ENCODE results near the gene HIPK3. TPM values are rescaled to one million over a fixed set of nuclear protein-coding genes. Genes with fewer than 3 reads are reported as not detected.

Gene HIPK3
- total RNA-seq, 1 donor from 2014 or later, result 35.4 TPM

GRCh38 chr11:33388793-33389525, 131.8 kb downstream of the HIPK3 start:
- Mint-ChIP-seq H3K27ac (no peak overlapping the region), H3K4me1 (no peaks in the 10 kb centered on the region), H3K4me3 (no peak overlapping the region), H3K27me3 (peaks cover 3% of the 10 kb centered on the region), H3K9me3 (no peaks in the 10 kb centered on the region), H3K36me3 (ENCODE audit: low read depth) (no peaks in the 10 kb centered on the region)
- DNase-seq, result no peak
- intact Hi-C loops (cut with micrococcal nuclease), result no loop called here

GRCh38 chr11:33389635-33390034, 132.5 kb downstream of the HIPK3 start:
- Mint-ChIP-seq H3K9me3 (no peaks in the 10 kb centered on the region), H3K4me3 (no peak overlapping the region), H3K4me1 (no peaks in the 10 kb centered on the region), H3K36me3 (ENCODE audit: low read depth) (no peaks in the 10 kb centered on the region), H3K27me3 (peaks cover under 1% of the 10 kb centered on the region), H3K27ac (no peak overlapping the region)
- no peak for DNase-seq
- intact Hi-C loops (cut with micrococcal nuclease), result no loop called here

DNA sequence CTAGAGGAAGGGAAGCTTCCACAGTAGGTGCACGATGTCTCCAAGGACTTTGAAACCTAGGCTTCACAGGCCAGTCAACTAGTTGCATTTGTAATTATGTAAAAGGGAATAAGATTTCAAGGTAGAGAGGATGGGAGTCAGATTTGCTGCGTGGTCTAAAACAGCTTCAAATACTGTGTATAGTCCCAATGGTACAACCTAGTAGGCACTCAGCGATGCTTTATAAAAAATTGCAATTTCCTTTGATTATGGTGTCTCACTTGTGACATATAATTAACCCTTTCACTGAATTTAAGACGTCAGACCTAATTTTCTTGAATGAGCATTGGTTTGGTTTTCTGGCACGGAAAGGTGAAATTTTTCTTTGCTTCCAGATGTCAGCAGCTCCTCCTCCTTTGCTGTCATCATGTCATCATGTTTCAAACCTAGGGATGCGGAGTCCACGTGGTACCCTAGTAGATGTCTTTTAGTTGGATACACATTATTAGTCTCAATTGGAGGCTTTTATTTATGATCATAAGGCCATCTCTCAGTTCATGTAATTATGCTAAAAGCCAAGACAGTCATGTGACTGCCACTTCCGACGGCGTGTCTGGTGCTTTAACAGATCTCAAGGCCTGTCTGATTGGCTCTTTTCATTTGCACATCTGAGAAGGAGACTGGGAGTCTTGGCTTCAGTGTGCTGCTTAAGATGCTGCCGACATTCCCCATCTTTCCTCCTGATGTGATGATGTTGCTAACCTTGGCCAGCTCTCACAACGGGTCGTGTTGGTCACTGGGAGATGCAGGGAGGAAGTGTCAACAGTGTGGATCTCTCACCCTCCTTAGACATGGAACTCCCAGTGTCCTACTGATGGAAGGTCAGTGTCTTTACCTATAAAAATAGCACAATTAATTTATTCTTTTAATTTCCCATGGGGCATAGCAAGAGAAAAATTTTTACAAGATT, 134.0 kb downstream of the HIPK3 start:
- intact Hi-C loops (cut with micrococcal nuclease), result no loop called here
- Mint-ChIP-seq H3K27me3 (peaks cover 3% of the 10 kb centered on the region), H3K27ac (no peak overlapping the region), H3K4me1 (no peaks in the 10 kb centered on the region), H3K4me3 (no peak overlapping the region), H3K36me3 (ENCODE audit: low read depth) (no peaks in the 10 kb centered on the region), H3K9me3 (no peaks in the 10 kb centered on the region)
- DNase-seq, result no peak

GRCh38 chr11:33391893-33392251, 134.7 kb downstream of the HIPK3 start:
- peaks cover 3% of the 10 kb centered on the region for H3K27me3 Mint-ChIP-seq
- DNase-seq, result no peak
- H3K36me3 Mint-ChIP-seq (ENCODE audit: low read depth), result no peaks in the 10 kb centered on the region
- no peaks in the 10 kb centered on the region for H3K9me3 Mint-ChIP-seq
- intact Hi-C loops (cut with micrococcal nuclease), result no loop called here
- no peaks in the 10 kb centered on the region for H3K4me1 Mint-ChIP-seq
- no peak overlapping the region for H3K4me3 Mint-ChIP-seq
- no peak overlapping the region for H3K27ac Mint-ChIP-seq

GRCh38 chr11:33394431-33395109, 137.4 kb downstream of the HIPK3 start:
- no peak overlapping the region for H3K27ac Mint-ChIP-seq
- H3K4me1 Mint-ChIP-seq, result no peaks in the 10 kb centered on the region
- H3K36me3 Mint-ChIP-seq (ENCODE audit: low read depth), result no peaks in the 10 kb centered on the region
- DNase-seq, result no peak
- H3K4me3 Mint-ChIP-seq, result no peak overlapping the region
- intact Hi-C loops (cut with micrococcal nuclease), result no loop called here
- H3K9me3 Mint-ChIP-seq, result no peaks in the 10 kb centered on the region
- H3K27me3 Mint-ChIP-seq, result peaks cover 3% of the 10 kb centered on the region

DNA sequence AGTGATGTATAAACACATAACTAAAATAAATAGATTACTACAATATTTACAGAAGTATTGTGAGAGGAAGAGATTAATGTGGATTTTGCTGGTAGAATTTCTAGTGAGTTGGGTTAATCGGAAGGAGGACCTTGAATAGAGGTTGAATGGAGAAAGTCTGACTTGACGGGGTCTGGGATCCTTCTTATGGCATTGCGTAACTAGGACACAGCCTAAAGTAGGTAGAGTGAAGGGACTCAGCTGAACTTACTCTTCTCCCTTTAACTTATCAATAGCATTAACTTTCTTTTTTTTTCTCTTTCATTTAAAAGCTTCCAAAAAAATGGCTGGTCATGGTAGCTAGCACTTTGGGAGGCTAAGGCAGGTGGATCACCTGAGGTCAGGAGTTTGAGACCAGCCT, 139.2 kb downstream of the HIPK3 start:
- Mint-ChIP-seq H3K36me3 (ENCODE audit: low read depth) (no peaks in the 10 kb centered on the region), H3K9me3 (no peaks in the 10 kb centered on the region), H3K27me3 (peaks cover 3% of the 10 kb centered on the region), H3K4me3 (no peak overlapping the region), H3K4me1 (no peaks in the 10 kb centered on the region), H3K27ac (no peak overlapping the region)
- intact Hi-C loops (cut with micrococcal nuclease), result no loop called here
- DNase-seq, result no peak

GRCh38 chr11:33399421-33399820, 142.2 kb downstream of the HIPK3 start:
- Mint-ChIP-seq H3K4me3 (no peak overlapping the region), H3K9me3 (no peaks in the 10 kb centered on the region), H3K27ac (no peak overlapping the region), H3K27me3 (peaks cover 3% of the 10 kb centered on the region), H3K4me1 (no peaks in the 10 kb centered on the region), H3K36me3 (ENCODE audit: low read depth) (no peaks in the 10 kb centered on the region)
- DNase-seq, result no peak
- intact Hi-C loops (cut with micrococcal nuclease), result no loop called here

- Mint-ChIP-seq H3K9me3 (no peaks in the 10 kb centered on the region), H3K4me3 (no peak overlapping the region), H3K27me3 (no peaks in the 10 kb centered on the region), H3K36me3 (ENCODE audit: low read depth) (no peaks in the 10 kb centered on the region), H3K4me1 (no peaks in the 10 kb centered on the region), H3K27ac (no peak overlapping the region)
- DNase-seq, result no peak
- intact Hi-C loops (cut with micrococcal nuclease), result no loop called here
Measured at GRCh38 chr11:33402066-33402465, 144.9 kb downstream of the HIPK3 start.

GRCh38 chr11:33403344-33403743, 146.2 kb downstream of the HIPK3 start:
- Mint-ChIP-seq H3K9me3 (no peaks in the 10 kb centered on the region), H3K36me3 (ENCODE audit: low read depth) (no peaks in the 10 kb centered on the region), H3K4me1 (no peaks in the 10 kb centered on the region), H3K27me3 (no peaks in the 10 kb centered on the region), H3K4me3 (no peak overlapping the region), H3K27ac (no peak overlapping the region)
- intact Hi-C loops (cut with micrococcal nuclease), result no loop called here
- DNase-seq, result no peak

- DNase-seq, result no peak
- no peaks in the 10 kb centered on the region for H3K4me1 Mint-ChIP-seq
- no peak overlapping the region for H3K4me3 Mint-ChIP-seq
- H3K36me3 Mint-ChIP-seq (ENCODE audit: low read depth), result no peaks in the 10 kb centered on the region
- no peaks in the 10 kb centered on the region for H3K9me3 Mint-ChIP-seq
- intact Hi-C loops (cut with micrococcal nuclease), result no loop called here
- H3K27ac Mint-ChIP-seq, result no peak overlapping the region
- peaks cover 5% of the 10 kb centered on the region for H3K27me3 Mint-ChIP-seq
Measured at GRCh38 chr11:33405834-33406602, 148.8 kb downstream of the HIPK3 start.

Other genes with a start within 250 kb of the HIPK3 start
- 0.64 and 0.84 TPM in 2 replicates for gene DEPDC7, start 241.5 kb upstream of the HIPK3 start, total RNA-seq
- gene TCP11L1, start 217.8 kb upstream of the HIPK3 start, total RNA-seq, result 12.5 and 14.4 TPM in 2 replicates
- gene CSTF3, start 95.9 kb upstream of the HIPK3 start, total RNA-seq, result 36.6 and 38.7 TPM in 2 replicates
- gene KIAA1549L, start 118.7 kb downstream of the HIPK3 start, total RNA-seq, result not detected in 2 replicates

All from activated CD4-positive, alpha-beta T cell treated with anti-CD3 and anti-CD28 coated beads, Interleukin-2, amount 10 ng/mL, durations not matched to agents 24 days and 14 days (primary cell).